HG03442 (cell line): ENCODE measurements around the gene DMD.
"Not testable (repeated sequence)": the region's sequence is repeated elsewhere in the genome, so short reads cannot be mapped to it uniquely, and the experiment has no call there.

Experiments
- ATAC-seq: cut with Tn5 transposase; IDR thresholded peaks from one replicate; pipeline ENCODE4 v1.9.1; 2021; ENCODE audit warnings: mild to moderate bottlenecking, moderate library complexity; ENCODE audit not compliant: unreplicated experiment

DMD gene

DNA sequence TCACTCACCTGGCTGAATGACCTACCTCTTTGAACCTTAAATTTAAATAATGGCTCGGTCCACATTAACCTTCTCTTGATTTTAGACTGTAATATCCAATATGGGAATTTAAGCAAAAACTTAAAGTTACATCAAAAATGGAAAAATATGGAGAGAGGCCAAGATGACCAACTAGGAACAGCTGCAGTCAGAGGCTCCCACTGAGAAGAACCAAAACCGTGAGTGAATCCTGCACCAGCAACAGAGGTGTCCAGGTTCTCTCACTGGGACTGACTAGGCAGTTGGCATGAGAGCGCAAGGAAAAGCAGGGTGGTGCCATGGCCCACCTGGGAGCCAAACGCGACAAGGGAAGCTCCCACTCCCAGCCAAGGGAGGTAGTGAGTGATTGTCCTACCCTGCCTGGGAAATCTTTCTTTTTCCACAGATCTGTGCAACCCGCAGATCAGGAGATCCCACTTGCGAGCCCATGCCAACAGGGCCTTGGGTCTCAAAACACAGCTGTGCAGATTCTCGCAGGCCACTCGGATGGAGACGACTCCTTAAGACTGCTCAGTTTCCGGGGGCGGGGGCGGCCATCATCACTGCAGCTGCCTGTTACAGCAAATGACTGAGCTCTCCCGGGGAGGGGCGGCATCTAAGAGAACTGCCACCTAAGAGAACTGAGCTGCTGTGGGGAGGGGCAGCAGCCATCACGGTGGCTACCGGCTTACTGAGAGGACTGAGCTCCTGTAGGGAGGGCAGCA, 343.4 kb downstream of the DMD start:
- ATAC-seq: no peak

DNA sequence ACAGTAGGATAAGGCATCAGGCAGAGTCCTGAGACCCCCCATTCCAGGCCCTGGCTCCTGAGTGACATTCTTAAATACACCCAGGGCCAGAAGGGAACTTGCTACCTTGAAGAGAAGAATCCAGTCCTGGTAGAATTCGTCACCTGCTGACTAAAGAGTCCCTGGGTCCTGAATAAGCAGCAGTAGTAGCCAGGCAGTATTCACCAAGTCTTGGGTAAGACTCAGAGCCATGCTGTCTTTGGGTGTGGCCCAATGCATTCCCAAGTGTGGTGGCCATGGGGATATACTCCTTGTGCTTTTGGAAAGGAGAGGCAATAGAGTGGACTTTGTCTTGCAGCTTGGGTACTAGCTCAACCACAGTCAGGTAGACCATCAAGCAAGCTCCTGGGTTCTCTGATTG, 359.1 kb downstream of the DMD start:
- ATAC-seq: no peak

DNA sequence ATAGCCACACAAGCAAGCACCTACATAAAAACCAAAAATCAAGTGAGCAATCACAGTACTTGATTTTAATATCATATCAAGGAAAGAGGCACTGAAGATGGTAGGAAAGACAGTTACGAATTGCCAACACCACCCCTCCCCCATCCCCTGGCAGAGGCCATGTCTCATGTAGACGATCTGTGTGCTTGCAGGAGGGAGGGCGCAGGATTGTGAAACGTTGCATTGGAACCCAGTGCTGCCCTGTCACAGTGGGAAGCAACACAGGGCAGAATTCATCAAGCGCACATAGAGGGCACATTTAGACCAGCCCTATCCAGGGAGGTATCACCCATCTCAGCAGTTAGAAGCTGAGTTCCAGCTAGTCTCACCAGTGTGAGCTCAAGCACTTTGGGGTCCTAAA, 359.8 kb downstream of the DMD start:
- no peak for ATAC-seq

DNA sequence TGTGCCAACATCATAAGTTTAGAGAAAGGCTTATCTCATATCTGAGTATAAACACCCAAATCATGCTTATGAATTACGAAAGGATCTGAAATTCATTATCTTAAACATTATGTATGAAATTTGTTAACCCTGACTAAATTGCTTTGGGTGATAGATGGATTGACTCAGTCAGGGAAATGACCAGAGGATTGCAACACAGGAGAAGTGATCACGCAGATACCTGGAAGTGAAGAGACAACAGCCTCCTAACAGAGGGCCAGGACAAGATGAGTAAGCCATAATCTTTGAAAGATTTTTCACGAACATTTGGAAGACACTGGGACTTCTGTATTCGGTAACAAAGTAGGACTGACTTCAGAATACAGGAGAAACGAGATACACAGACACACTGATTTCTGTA, 363.4 kb downstream of the DMD start:
- no peak for ATAC-seq

DNA sequence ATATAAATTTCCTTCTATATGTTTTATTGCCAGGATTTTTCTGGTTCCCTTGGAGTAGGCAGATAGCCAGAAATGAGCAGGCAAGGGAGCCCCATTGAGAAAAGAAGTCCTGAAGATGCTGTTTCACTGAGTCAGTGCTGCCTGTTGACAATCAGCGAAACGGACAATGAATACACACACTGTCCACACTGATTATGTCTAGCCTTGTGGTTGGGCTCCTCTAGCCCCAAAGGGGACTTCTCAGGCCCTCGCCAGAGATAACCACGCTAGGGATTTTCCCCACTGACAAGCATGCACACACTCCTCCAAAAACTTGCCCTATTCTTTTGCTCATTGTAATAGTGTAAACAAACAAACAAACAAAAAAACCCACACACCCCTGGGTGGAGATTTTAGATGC, 369.3 kb downstream of the DMD start:
- ATAC-seq: no peak

DNA sequence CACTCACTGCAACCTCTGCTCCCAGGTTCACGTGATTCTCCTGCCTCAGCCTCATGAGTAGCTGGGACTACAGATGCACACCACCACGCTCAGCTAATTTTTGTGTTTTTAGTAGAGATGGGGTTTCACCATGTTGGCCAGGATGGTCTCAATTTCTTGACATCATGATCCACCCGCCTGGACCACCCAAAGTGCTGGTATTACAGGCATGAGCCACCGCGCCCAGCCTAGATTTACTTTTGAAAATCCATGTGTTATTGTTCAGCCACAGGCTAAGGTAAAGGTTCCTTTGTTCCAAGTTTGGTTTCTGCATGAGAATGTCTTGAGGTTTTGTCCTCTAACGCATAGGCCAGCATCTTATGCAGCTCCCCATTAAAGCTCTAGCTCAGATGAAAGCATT, 371.6 kb downstream of the DMD start:
- ATAC-seq: no peak

DNA sequence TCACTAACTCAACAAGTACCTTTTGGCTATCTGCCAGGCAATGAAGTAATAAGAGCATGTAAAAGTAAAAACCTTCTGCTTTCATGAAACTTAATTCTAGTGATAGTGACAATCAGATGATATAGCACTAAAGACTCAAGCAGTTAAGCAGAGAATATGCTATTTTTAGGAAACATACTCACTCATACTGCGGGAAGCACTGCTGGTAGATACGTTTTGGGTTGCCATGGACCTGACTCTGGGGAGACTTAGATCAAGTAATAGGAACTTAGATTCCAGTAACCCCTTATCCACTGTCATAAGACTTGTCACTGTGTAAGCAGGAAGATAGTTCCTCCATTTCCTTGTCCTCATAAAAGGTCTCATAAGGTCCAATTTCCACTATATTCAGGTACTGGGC, 386.3 kb downstream of the DMD start:
- no peak for ATAC-seq

DNA sequence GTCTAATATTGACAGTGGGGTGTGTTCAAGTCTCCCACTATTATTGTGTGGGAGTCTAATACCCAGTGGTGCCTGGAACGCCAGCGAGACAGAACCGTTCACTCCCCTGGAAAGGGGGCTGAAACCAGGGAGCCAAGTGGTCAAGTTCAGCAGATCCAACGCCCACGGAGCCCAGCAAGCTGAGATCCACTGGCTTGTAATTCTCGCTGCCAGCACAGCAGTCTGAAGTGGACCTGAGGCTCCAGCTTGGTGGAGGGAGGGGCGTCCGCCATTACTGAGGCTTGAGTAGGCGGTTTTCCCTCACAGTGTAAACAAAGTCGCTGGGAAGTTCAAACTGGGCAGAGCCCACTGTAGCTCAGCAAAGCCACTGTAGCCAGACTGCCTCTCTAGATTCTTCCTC, 407.3 kb downstream of the DMD start:
- no peak for ATAC-seq

DNA sequence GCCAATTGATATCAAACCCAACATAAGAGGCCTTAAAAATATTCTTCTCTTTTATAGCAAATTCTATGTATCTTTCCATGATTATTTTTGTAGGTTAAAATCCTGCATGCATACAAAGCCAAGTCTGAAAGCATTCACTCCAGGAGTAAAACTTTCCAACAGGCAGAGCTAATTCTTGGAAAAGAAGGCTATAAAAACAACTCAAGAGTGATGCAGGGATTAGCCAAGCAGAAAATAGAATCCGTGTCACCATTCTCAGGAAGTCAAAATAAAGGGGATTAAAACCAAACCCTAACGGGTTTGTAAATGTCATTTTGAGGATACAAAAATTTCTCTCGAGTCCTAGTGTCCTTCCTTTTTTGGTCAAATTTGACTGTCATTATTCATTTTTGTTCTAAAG, 412.4 kb downstream of the DMD start:
- no peak for ATAC-seq

DNA sequence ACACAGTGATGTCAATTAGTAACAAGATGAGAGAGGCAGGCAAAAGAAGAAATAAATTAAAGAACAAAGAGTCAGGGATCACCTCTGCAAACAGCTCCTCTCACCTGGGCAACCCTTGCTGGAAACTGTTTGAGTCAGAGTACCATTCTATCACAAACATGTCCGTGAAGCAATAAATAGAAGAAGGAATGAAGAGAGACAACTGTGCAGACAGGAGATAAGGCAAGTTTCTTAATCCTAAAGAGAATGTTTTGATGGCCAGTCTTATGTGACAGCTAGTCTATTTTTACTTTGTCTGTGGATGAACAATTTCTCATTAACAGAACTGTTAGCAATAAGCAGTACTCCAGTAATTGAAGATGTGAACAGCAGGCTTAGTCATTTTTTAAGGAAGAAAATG, 422.4 kb downstream of the DMD start:
- no peak for ATAC-seq

DNA sequence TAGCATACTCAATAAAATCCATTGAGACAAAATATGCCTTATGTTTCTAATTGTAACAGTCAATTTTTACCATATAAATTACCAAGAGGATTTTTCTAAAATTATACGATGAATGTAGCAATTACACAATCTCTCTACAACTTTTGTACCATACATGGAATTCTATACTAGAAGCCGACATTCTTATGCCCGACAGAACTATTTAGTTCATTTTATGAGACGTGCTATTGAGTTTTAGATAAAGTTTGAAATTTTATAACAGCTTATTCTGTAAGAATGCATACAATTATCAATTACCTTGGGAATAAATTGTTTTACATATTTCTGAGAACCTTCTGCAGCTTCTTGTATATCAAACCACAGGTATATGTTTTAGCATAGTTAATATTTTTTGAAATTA, 431.2 kb downstream of the DMD start:
- no peak for ATAC-seq

DNA sequence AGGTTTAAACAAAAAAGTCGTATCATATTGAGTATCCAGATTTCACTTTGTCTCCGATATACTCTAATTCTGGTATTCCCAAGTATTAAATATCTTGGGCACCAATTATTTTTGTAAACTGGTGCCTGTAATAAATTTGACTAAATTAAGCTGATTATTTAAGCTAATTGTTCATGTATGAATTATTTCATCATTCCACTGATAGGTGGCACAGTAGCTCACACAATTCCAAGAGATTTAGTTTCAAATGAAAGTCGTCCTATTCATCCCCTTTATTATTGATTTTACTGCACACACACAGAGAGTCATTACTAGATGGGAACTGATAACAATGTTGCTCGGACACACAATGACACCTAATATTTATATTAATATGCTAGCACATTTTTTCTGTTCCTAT, 432.4 kb downstream of the DMD start:
- no peak for ATAC-seq

DNA sequence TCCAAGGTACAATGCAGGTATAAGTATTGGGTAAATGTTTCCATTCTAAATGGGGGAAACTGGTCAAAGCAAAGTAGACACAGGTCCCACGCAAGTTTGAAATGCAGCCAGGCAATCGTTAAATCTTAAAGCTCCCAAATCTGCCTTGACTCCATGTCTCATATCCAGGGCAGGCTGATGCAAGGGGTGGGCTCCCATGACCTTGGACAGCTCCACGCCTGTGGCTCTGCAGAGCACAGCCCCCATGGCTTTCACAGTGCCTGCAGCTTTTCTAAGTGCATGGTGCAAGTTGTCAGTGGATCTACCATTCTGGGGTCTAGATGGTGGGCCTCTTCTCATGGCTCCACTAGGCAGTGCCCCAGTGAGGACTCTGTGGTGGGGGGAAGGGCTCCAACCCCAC, 436.4 kb downstream of the DMD start:
- ATAC-seq: no peak

DNA sequence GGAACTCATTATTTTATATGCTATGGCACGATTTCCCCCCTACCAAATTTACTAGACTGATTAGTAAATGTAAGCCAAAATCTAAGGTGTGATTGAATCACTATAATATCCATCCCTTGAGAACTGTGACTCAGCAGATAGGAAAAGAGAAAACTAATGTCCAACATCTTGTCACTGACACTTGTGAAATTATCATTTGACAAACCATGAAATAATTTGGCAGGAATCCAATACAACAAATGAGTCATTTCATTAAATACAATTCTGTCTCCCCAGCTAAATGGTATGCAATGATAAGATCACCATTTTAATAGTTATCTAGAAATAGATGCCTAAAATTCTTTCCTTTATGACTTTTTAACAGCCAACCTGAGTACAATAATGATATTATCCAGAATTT, 462.3 kb downstream of the DMD start:
- ATAC-seq: no peak

DNA sequence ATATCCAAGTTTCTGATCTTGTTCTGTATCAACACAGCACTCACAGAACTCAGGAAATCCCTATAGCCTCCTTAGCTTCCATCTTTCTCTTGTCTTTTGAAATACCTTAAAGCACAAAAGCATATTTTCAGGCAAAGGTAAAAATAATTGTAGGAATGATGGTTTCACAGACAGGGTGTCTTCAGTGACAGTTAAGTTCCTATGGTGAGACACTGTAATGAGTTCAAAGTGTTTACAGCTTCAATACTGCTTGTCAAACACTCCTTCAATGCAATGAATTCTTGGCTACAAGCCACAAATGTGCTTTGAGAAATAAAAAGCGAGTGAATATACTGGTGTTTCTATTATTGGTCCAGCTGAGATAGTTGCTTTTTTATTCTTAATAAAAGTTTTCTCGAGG, 466.0 kb downstream of the DMD start:
- no peak for ATAC-seq

DNA sequence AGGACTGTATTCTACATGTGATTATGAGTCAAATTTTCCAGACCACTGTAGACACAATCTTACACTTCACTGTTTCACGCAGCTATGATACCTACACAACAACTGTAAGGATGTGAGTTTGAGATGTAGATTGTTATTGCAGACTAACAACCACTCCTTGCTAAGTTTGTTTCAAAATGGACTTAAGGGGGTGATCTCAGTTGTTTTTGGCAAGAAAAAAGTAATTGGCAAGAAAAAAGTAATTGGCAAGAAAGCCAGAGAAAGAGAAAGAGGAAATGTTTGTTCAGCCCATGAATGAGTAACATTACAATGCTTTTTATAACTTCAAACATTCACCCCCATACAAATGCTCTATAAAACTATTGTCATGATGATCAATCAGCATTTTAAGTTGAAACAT, 466.4 kb downstream of the DMD start:
- ATAC-seq: no peak

DNA sequence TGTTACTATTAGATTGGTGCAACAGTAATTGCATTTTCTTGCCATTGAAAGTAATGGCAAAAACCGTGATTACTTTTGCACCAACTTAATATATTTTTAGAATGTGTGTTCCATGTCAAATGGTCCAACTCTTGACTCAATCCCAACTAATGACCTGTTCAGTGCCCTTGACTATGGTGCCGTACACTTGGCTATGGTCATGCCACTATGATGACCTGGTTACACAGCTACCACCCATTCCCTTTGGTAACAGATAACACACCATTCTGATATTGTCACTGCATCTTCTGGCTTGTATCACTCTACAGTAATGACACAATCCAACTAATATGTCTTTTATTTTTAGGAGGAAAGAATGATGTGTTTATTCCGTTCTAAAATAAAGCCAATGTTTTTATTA, 469.4 kb downstream of the DMD start:
- no peak for ATAC-seq

DNA sequence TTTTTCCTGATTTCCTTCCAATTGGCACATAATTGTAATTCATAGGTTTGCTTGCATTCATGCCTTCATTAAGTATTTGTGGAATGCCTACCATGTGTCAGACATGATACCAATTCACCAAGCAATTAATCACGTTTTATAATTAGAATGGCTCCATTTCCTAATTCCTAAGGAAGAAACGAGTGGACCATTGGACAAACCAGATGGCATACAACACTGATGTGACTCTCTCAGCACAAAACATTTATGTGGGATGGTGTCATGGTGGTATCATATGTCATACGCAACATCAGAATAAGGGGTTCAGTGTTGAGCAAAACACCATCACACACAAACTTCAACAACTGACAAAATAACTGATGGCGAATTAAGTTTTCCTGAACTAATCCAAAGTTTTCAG, 502.8 kb downstream of the DMD start:
- no peak for ATAC-seq

DNA sequence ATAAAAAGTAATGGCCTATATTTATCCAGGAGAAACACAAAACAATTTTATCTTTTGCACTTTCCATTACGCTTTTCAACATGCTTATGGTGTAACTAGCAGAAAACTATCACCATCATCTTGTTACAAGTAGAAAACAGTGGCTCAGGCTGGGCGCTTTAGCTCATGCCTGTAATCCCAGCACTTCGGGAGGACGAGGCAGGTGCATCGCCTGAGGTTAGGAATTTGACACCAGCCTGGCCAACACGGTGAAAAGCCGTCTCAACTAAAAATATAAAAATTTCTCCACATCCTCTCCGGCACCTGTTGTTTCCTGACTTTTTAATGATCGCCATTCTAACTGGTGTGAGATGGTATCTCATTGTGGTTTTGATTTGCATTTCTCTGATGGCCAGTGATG, 506.0 kb downstream of the DMD start:
- ATAC-seq: not testable (repeated sequence)

DNA sequence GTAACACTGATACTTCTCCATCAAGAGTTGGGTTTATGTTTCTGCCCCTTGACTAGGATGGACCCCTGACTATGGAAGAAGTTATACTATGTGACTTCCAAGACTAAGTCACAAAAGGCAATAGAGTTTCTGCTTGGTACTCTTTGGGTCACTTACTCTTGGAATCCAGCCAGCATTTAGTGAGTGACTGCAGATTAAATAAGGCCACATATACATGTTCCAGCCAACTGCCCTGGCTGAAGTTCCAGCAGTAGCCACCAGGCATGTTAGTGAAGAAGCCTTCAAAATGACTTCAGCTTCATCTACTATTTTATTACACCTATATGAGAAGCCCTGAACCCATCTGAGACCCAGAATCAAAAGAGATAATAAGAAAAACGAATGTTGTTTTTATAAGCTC, 524.0 kb downstream of the DMD start:
- no peak for ATAC-seq

DNA sequence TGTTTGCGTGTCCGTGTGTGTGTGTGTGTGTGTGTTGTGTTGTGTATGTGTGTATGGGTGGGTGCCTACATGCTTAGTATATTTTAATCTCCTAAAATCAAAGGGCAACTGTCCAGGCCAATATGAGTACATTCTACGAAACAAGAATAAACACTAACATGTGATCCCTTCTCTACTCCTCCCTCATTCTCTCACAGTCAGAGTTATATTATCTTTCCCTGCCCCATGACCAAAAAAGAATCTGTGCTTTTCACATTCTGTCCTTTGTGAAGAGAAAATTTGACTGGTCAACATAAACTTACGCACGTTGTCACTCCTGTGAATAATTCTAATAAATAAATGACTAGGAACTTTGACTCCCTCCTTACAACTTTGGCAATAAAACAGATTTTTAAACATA, 532.9 kb downstream of the DMD start:
- ATAC-seq: no peak

DNA sequence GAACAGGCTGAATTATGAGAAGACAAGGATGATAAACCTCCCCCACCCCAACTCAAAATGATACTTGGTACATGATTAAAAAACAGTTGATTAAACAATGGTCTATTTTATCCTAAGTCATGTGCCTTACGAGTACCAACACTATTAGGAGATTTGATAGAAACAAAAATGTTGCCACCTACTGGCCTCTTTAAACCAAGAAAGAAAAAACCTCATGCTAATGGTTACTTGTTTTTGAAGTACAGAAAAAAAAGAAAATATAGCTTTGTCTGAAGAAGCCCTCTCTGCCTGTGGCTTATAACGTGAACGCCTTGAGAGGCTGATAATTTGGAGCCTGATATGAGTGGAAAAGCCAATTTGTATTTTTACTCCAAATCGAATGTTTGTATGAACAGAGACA, 538.2 kb downstream of the DMD start:
- ATAC-seq: no peak

DNA sequence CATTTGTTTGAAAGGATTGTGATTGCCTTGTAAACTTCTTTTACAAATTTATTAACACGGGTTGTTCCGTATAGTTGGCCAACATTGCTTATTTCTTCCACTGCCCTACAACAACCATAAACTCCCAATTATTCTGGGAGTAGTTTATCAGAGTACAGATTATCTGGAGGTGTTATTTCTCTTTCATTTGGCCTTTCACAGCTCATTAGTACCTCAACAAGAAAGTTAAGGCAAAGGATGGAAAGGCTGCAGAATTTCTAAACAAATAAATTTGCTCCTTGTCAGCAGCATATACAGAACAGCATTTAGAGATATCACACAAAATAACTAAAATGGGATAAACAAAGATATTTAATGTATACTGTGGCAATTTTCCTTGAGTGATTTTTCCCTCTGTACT, 548.8 kb downstream of the DMD start:
- no peak for ATAC-seq
